Sigmoid colon (tissue), 7 donors: ENCODE results near the gene SLC25A41. TPM values are rescaled to one million over a fixed set of nuclear protein-coding genes. Genes with fewer than 3 reads are reported as not detected.
"Not testable (repeated sequence)": the region's sequence is repeated elsewhere in the genome, so short reads cannot be mapped to it uniquely, and the experiment has no call there.

ENCODE experiments used
- DNase-seq: peaks from one replicate; pipeline ENCODE4 v3.0.0-alpha.2; 2019
- H3K27ac ChIP-seq, 4 donors: fragments of 200-600 bp; sonication (generic); one replicate each; pipeline ENCODE4 v1.5.1; 2016 to 2019; ENCODE audit warnings: mild to moderate bottlenecking in 1 of 4
- H3K27me3 ChIP-seq, 3 donors: fragments of 200-600 bp; sonication (generic); one replicate each; pipeline ENCODE4 v1.5.1; 2019; ENCODE audit warnings: mild to moderate bottlenecking in 1 of 3
- H3K36me3 ChIP-seq, 4 donors: fragments of 200-600 bp; sonication (generic); one replicate each; pipeline ENCODE4 v1.5.1; 2016 to 2019
- H3K4me1 ChIP-seq, 4 donors: fragments of 200-600 bp; sonication (generic); one replicate each; pipeline ENCODE4 v1.5.1; 2017 to 2019
- H3K4me3 ChIP-seq, 4 donors: fragments of 200-600 bp; sonication (generic); one replicate each; pipeline ENCODE4 v1.5.1; 2017 to 2019; ENCODE audit warnings: mild to moderate bottlenecking in 2 of 4, moderate library complexity in 1 of 4
- H3K9me3 ChIP-seq, 4 donors: fragments of 200-600 bp in 3 of 4; sonication (generic) in 3 of 4; one replicate each; pipeline versions ENCODE4 v1.5.1 to v1.6.1; 2013 to 2019
- EP300 ChIP-seq, 4 donors: sonication (generic); formaldehyde crosslinking; IDR thresholded peaks; one replicate each; pipeline ENCODE4 v1.6.1; 2017; ENCODE audit warnings: antibody characterized with exemption in 4 of 4
- POLR2A ChIP-seq, 2 donors: fragments of 450-650 bp; IDR thresholded peaks; one replicate each; pipeline ENCODE4 v1.6.1; 2016; ENCODE audit warnings: antibody characterized with exemption in 2 of 2, mild to moderate bottlenecking in 2 of 2, moderate library complexity in 2 of 2
- POLR2AphosphoS5 ChIP-seq, 4 donors: sonication (generic); formaldehyde crosslinking; IDR thresholded peaks; one replicate each; pipeline ENCODE4 v1.6.1; 2017; ENCODE audit warnings: antibody characterized with exemption in 4 of 4
- whole genome bisulfite sequencing, 2 donors: extraction: QIAGEN DNeasy Blood & Tissue Kit; methylation state at CpG; one replicate each; pipeline ENCODE4 v1.1.7; 2013; 5-methylcytosine and 5-hydroxymethylcytosine counted together
- intact Hi-C: fragments of 100-400 bp; cut with DNase I; formaldehyde crosslinking; loops from one replicate; pipeline ENCODE4 v1.15.1; 2023
- polyA plus RNA-seq, 3 donors: library from polyadenylated mRNA; stranded (reverse); fragments of 200-250 nt; gene quantifications; one replicate each; pipeline ENCODE4 v1.2.3, GENCODE V29; 2013
- total RNA-seq, 4 donors: library from RNA; depleted of rRNA; stranded (reverse); fragments of >200 nt; gene quantifications; one replicate each; pipeline ENCODE4 v1.1.0, GENCODE V29; 2016
- TF ChIP-seq, protein P1 (sequence below), 4 experiments: fragments of 450-650 bp in 3 of 4; fragments of 200-600 bp in 1 of 4; IDR thresholded peaks; one replicate each; pipeline ENCODE4 v1.5.1; 2016 to 2019; ENCODE audit warnings: antibody characterized with exemption in 4 of 4, mild to moderate bottlenecking in 3 of 4, moderate library complexity in 2 of 4
- donor health status: healthy with polysubstance abuse.
- donor health status: Bipolar disorder and iron deficiency.
- donor health status: healthy.

The SLC25A41 gene
- total and polyA plus RNA-seq, 7 donors: 0.60 to 1.4 (median 1.1) TPM; not detected in 2

DNA sequence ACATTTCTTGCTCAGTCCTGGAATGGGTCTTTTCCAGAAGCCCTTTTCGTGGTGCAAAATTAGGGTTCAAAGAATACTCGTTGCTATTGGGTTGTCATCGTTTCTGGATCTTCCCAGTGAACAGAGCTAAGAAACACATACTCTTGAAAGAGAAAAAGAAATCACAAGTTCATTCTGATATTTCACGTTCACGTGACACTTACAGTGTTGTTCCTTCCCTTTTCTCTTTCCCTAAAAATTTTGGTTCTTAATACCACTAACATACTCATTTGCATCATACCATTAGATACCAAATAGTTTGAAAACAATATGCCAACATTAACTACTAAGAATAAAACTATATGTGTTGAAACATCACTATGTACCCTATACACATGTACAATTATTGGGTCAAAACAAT is 27.2 kb downstream of the SLC25A41 start:
- H3K4me3 ChIP-seq: no peak overlapping the region
- intact Hi-C loops: no loop called here
- TF ChIP-seq EP300 (IDR thresholded peaks at IDR 0.05) (no peak), POLR2A (IDR thresholded peaks at IDR 0.05) (no peak), POLR2AphosphoS5 (IDR thresholded peaks at IDR 0.05) (no peak)
- TF ChIP-seq, protein P1, sequence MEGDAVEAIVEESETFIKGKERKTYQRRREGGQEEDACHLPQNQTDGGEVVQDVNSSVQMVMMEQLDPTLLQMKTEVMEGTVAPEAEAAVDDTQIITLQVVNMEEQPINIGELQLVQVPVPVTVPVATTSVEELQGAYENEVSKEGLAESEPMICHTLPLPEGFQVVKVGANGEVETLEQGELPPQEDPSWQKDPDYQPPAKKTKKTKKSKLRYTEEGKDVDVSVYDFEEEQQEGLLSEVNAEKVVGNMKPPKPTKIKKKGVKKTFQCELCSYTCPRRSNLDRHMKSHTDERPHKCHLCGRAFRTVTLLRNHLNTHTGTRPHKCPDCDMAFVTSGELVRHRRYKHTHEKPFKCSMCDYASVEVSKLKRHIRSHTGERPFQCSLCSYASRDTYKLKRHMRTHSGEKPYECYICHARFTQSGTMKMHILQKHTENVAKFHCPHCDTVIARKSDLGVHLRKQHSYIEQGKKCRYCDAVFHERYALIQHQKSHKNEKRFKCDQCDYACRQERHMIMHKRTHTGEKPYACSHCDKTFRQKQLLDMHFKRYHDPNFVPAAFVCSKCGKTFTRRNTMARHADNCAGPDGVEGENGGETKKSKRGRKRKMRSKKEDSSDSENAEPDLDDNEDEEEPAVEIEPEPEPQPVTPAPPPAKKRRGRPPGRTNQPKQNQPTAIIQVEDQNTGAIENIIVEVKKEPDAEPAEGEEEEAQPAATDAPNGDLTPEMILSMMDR (IDR thresholded peaks at IDR 0.05): no peak
- no peaks in the 10 kb centered on the region for H3K9me3 ChIP-seq
- WGBS, 2 donors: 90% methylated on average over 5 of the region's 5 CpGs
- H3K27me3 ChIP-seq: no peaks in the 10 kb centered on the region
- DNase-seq: no peak
- H3K4me1 ChIP-seq: no peaks in the 10 kb centered on the region
- H3K27ac ChIP-seq: no peak overlapping the region
- H3K36me3 ChIP-seq: no peaks in the 10 kb centered on the region

DNA sequence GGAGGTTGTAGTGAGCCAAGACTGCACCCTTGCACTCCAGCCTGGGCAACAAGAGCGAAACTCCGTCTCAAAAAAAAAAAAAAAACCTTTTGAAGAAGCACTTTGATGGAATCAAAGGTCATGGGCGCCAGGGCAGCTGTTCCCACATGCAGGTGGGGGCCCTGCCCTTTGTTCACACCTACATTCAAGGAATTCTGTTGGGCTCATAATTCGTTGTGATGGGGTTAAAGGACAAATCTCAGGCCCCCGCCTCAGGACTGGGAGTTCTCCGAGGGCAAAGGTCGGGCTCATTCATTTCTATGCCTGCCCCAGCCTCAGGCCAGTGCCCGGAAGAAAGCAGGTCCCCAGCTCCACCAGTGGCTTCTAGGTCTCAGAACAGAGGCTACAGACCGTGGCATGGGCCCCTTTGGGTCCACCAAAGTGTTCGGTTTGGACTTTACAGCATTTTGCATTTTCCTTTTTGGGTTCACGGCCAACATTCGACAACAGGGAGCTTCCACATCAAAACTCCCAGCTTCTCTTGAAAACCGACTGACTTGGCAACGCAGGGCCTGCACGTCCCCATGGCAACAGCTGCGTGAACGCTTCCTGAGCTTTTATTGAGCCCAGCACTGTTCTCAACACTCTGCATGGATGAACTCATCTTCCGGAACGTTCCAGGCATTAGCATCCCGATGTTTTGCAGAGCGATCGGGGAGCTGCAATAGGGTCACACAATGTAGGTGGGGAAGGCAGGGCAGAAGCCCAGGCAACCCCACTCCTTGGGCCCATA is 30.5 kb downstream of the SLC25A41 start:
- no peak overlapping the region for H3K27ac ChIP-seq
- no peaks in the 10 kb centered on the region for H3K9me3 ChIP-seq
- H3K4me3 ChIP-seq: no peak overlapping the region
- TF ChIP-seq EP300 (IDR thresholded peaks at IDR 0.05) (no peak), POLR2AphosphoS5 (IDR thresholded peaks at IDR 0.05) (no peak), POLR2A (IDR thresholded peaks at IDR 0.05) (no peak)
- TF ChIP-seq, protein P1 (IDR thresholded peaks at IDR 0.05): no peak
- no peaks in the 10 kb centered on the region for H3K4me1 ChIP-seq
- DNase-seq: peak; percentile 63
- H3K27me3 ChIP-seq: no peaks in the 10 kb centered on the region
- 10 to 49% methylated on average over 22 of the region's 22 CpGs for WGBS, 2 donors
- intact Hi-C loops: no loop called here
- H3K36me3 ChIP-seq: no peaks in the 10 kb centered on the region

DNA sequence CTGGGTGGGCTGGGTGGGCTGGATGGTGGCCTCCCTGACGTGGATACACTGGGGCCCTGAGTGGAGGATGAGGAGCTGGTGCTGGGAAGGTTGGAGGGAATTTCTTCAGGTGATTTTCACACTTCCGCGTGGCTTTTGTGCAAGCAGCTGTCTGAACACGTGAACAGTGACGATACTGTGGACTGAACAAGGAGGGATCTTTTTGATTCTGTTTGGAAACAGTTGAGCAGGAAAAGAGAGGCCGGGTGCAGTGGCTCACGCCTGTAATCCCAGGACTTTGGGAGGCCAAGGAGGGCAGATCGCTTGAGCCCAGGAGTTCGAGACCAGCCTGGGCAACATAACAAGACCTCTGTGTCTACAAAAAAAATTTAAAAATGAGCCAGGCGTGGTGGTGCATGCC is 31.5 kb downstream of the SLC25A41 start:
- H3K9me3 ChIP-seq: no peaks in the 10 kb centered on the region
- no peaks in the 10 kb centered on the region for H3K27me3 ChIP-seq
- H3K36me3 ChIP-seq: no peaks in the 10 kb centered on the region
- no peaks in the 10 kb centered on the region for H3K4me1 ChIP-seq
- no peak overlapping the region for H3K4me3 ChIP-seq
- H3K27ac ChIP-seq: no peak overlapping the region
- TF ChIP-seq EP300 (IDR thresholded peaks at IDR 0.05): no peak
- TF ChIP-seq POLR2A (IDR thresholded peaks at IDR 0.05): no peak
- TF ChIP-seq, protein P1 (IDR thresholded peaks at IDR 0.05): no peak
- no peak for TF ChIP-seq POLR2AphosphoS5 (IDR thresholded peaks at IDR 0.05)
- intact Hi-C loops: no loop called here
- DNase-seq: no peak
- 38 to 81% methylated on average over 10 of the region's 10 CpGs for WGBS, 2 donors

DNA sequence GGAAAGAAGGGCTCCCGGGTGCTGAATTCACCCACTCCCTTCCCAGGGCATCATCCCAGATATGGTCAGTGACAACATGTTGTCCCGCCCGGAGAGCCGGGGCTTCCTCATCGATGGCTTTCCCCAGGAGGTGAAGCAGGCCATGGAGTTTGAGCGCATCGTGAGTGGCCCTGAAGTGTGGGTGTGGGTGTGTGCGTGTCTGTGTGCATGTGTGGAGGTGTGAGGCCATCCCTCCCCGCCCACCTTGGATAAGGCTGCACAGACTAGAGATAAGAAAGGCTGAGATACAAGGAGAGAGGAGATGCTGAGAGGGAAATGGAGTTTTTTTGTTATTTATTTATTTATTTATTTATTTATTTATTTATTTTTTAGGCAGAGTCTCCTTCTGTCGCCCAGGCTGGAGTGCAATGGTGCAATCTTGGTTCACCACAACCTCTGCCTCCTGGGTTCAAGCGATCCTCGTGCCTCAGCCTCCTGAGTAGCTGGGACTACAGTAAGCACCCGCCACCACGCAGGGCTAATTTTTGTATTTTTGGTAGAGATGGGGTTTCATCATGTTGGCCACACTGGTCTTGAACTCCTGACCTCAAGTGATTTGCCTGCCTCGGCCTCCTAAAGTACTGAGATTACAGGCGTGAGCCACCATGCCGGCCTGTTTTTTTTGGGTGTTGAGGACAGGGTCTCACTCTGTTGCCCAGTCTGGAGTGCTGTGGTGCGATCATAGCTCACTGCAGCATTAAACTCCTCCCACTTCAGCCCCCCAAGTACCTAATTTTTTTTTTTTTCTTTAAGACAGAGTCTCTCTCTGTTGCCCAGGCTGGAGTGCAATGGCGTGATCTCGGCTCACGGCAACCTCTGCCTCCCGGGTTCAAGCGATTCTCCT is 33.3 kb downstream of the SLC25A41 start:
- DNase-seq, intact Hi-C loops, H3K27me3 ChIP-seq, H3K9me3 ChIP-seq, H3K4me3 ChIP-seq, H3K4me1 ChIP-seq, H3K36me3 ChIP-seq, H3K27ac ChIP-seq: not testable (repeated sequence)
- 92 to 93% methylated on average over 23 of the region's 23 CpGs for WGBS, 2 donors

DNA sequence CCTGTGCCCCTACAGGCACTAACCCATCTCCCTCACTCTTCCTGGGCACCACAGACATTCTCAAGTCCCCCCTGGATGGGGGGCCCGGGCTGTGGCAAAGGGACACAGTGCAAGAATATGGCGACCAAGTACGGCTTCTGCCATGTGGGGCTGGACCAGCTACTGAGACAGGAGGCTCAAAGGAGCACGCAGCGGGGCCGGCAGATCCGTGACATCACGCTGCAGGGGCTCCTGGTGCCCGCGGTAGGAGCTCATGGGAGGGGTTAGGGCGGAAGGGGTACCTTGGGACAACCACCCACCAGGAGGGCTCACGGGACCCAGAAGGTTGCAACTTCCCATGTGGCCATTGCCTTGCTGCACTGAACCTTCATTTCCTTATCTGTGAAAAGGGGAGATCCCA is 37.3 kb downstream of the SLC25A41 start:
- Histone ChIP-seq H3K27me3 (no peaks in the 10 kb centered on the region), H3K36me3 (no peaks in the 10 kb centered on the region), H3K27ac (no peak overlapping the region), H3K4me3 (no peak overlapping the region), H3K9me3 (no peaks in the 10 kb centered on the region), H3K4me1 (peaks cover 0 to 17% (median 12%) of the 10 kb centered on the region in 4 donors)
- no peak for DNase-seq
- 96% methylated on average over 12 of the region's 12 CpGs for WGBS, 2 donors
- intact Hi-C loops: no loop called here
- TF ChIP-seq EP300 (IDR thresholded peaks at IDR 0.05) (no peak), POLR2A (IDR thresholded peaks at IDR 0.05) (no peak), POLR2AphosphoS5 (IDR thresholded peaks at IDR 0.05) (no peak)
- TF ChIP-seq, protein P1 (IDR thresholded peaks at IDR 0.05): no peak
